Measurements from ENCODE around the gene SLC6A3. TPM values are rescaled to one million over a fixed set of nuclear protein-coding genes. Genes with fewer than 3 reads are reported as not detected.

The SLC6A3 gene
- total RNA-seq, 1 experiment from 2014 or later, result not detected

- Histone ChIP-seq H3K27me3 (replicated peaks; ENCODE audit: insufficient read depth, low read depth, low read length, poor library complexity) (peaks cover 16% of the 10 kb centered on the region), H3K9me3 (ENCODE audit: low read depth, low read length, poor library complexity, severe bottlenecking) (no peaks in the 10 kb centered on the region), H3K36me3 (ENCODE audit: insufficient read depth, low read length, poor library complexity, severe bottlenecking) (peaks cover 15% of the 10 kb centered on the region), H3K4me1 (ENCODE audit: insufficient read depth, low read length, poor library complexity, severe bottlenecking) (peaks cover 6% of the 10 kb centered on the region), H3K27ac (ENCODE audit: low read depth, low read length, poor library complexity, severe bottlenecking) (no peak overlapping the region), H3K4me3 (ENCODE audit: low read depth, low read length, poor library complexity, severe bottlenecking) (no peak overlapping the region)
- no TSS peak for BruUV-seq (replicated peaks)
- intact Hi-C loops (cut with micrococcal nuclease; ENCODE audit: unreplicated experiment), result no loop called here
- TF ChIP-seq EZH2 (IDR thresholded peaks at IDR 0.05; ENCODE audit: borderline replicate concordance, low read depth, low read length, poor library complexity, severe bottlenecking), result no peak
- TF ChIP-seq, protein P1, sequence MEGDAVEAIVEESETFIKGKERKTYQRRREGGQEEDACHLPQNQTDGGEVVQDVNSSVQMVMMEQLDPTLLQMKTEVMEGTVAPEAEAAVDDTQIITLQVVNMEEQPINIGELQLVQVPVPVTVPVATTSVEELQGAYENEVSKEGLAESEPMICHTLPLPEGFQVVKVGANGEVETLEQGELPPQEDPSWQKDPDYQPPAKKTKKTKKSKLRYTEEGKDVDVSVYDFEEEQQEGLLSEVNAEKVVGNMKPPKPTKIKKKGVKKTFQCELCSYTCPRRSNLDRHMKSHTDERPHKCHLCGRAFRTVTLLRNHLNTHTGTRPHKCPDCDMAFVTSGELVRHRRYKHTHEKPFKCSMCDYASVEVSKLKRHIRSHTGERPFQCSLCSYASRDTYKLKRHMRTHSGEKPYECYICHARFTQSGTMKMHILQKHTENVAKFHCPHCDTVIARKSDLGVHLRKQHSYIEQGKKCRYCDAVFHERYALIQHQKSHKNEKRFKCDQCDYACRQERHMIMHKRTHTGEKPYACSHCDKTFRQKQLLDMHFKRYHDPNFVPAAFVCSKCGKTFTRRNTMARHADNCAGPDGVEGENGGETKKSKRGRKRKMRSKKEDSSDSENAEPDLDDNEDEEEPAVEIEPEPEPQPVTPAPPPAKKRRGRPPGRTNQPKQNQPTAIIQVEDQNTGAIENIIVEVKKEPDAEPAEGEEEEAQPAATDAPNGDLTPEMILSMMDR (conservative IDR thresholded peaks at IDR 0.05; ENCODE audit: low read depth, low read length), result no peak
- CTCF ChIA-PET, result interaction anchor here (0.7 kb wide), 1 partner anchor 155 kb away, joined by 11 read pairs; no protein-coding TSS in a partner anchor
- POLR2A ChIA-PET (ENCODE audit: low non-redundant PET), result no interaction called here
- DNase-seq (ENCODE audit: low spot score), result no peak
Measured at GRCh38 chr5:1346627-1347440, 98.4 kb downstream of the SLC6A3 start.

GRCh38 chr5:1345876-1346626, 99.2 kb downstream of the SLC6A3 start:
- Histone ChIP-seq H3K27me3 (replicated peaks; ENCODE audit: insufficient read depth, low read depth, low read length, poor library complexity) (peaks cover 11% of the 10 kb centered on the region), H3K27ac (ENCODE audit: low read depth, low read length, poor library complexity, severe bottlenecking) (peak overlapping the region; percentile 71), H3K9me3 (ENCODE audit: low read depth, low read length, poor library complexity, severe bottlenecking) (no peaks in the 10 kb centered on the region), H3K36me3 (ENCODE audit: insufficient read depth, low read length, poor library complexity, severe bottlenecking) (peaks cover 23% of the 10 kb centered on the region), H3K4me3 (ENCODE audit: low read depth, low read length, poor library complexity, severe bottlenecking) (peak overlapping the region; percentile 71), H3K4me1 (ENCODE audit: insufficient read depth, low read length, poor library complexity, severe bottlenecking) (peaks cover 6% of the 10 kb centered on the region)
- ChIA-PET CTCF (no interaction called here), POLR2A (ENCODE audit: low non-redundant PET) (no interaction called here)
- intact Hi-C loops (cut with micrococcal nuclease; ENCODE audit: unreplicated experiment), result no loop called here
- BruUV-seq (replicated peaks), result no TSS peak
- DNase-seq (ENCODE audit: low spot score), result no peak
- TF ChIP-seq EZH2 (IDR thresholded peaks at IDR 0.05; ENCODE audit: borderline replicate concordance, low read depth, low read length, poor library complexity, severe bottlenecking), result no peak
- TF ChIP-seq, protein P1 (conservative IDR thresholded peaks at IDR 0.05; ENCODE audit: low read depth, low read length), result no peak

DNA sequence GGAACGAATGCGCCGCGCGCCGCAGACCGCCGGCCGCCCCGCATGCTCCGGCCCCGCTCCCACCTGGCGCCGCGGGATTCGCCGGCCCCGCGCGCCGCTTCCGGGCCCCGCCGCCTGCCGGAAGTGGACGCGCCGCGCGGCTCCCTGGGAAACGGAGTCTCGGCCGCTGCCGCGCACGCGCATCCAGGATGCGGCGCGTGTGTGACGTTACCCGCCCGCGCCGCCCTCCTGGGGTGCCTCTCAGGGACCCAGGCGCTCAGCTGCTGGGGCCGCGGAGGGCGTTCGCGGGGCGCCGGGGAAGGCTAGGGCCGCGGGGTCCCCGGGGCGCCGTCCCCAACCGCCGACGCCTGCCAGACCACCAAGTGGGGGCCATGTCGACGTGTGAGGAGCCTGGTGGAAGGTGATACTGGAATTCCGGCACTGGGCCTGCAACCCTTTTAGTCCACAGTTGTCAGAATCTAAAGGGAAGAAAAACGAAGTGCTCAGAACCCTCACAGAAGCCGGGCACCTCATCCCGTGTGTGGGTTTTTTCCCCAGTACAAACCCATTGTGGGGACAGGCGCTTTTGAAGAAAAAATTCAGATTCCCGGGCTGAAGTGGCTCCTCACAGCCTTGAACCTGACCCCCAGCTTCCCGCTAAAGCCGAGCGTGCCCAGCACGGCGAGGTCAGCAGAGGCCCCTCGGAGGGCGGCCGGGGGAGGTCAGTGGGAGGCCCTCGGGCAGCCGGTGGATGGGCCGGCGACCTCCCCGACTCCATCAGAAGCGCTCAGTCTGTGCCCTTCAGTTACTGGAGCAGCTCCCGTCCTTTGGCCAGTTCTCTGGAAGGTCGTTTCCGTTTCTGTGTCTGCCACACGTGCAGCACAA, 100.0 kb downstream of the SLC6A3 start, which contains the start of gene CLPTM1L:
Gene CLPTM1L, minus strand, starts transcription at position 125 of the 864 bp plus-strand sequence. CDS start 258 bp downstream, outside the sequence.
- peaks cover 31% of the 10 kb centered on the region for H3K36me3 ChIP-seq (ENCODE audit: insufficient read depth, low read length, poor library complexity, severe bottlenecking)
- BruUV-seq (replicated peaks), result TSS peak; percentile 70
- intact Hi-C loops (cut with micrococcal nuclease; ENCODE audit: unreplicated experiment), result no loop called here
- no peaks in the 10 kb centered on the region for H3K9me3 ChIP-seq (ENCODE audit: low read depth, low read length, poor library complexity, severe bottlenecking)
- ChIA-PET CTCF (no interaction called here), POLR2A (ENCODE audit: low non-redundant PET) (no interaction called here)
- TF ChIP-seq EZH2 (IDR thresholded peaks at IDR 0.05; ENCODE audit: borderline replicate concordance, low read depth, low read length, poor library complexity, severe bottlenecking), result no peak
- TF ChIP-seq, protein P1 (conservative IDR thresholded peaks at IDR 0.05; ENCODE audit: low read depth, low read length), result no peak
- peak within 1 kb of the TSS; percentile 71 for H3K4me3 ChIP-seq (ENCODE audit: low read depth, low read length, poor library complexity, severe bottlenecking)
- peak; percentile 92 for DNase-seq (ENCODE audit: low spot score)
- peaks cover 6% of the 10 kb centered on the region for H3K4me1 ChIP-seq (ENCODE audit: insufficient read depth, low read length, poor library complexity, severe bottlenecking)
- peak within 1 kb of the TSS; percentile 71 for H3K27ac ChIP-seq (ENCODE audit: low read depth, low read length, poor library complexity, severe bottlenecking)
- peaks cover 6% of the 10 kb centered on the region for H3K27me3 ChIP-seq (replicated peaks; ENCODE audit: insufficient read depth, low read depth, low read length, poor library complexity)
